Measurements from ENCODE around the gene GGCX.

Gene GGCX

DNA sequence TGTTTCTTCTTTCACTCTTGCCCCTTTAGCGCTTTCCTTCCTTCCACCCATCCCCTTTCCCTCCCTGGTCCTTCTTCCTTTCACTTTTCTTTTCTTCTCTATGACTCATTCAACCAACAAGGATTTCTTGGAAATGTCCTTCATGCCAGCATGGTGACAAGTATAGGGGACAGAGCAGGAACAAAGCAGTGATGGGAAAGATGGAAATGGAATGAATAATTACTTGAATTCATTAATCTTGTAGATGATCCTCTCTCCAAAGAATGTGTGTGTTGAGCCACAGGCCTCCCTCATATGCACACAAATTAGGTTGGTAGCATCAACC, 24.4 kb upstream of the GGCX start:
- H3K4me3 ChIP-seq (replicated peaks; ENCODE audit: insufficient read depth, low read length), result no peak overlapping the region
- peak overlapping the region; percentile 63 for H3K27ac ChIP-seq (replicated peaks)
- H3K27me3 ChIP-seq (ENCODE audit: insufficient read depth, poor library complexity, severe bottlenecking), result no peaks in the 10 kb centered on the region
- TF ChIP-seq, protein P1, sequence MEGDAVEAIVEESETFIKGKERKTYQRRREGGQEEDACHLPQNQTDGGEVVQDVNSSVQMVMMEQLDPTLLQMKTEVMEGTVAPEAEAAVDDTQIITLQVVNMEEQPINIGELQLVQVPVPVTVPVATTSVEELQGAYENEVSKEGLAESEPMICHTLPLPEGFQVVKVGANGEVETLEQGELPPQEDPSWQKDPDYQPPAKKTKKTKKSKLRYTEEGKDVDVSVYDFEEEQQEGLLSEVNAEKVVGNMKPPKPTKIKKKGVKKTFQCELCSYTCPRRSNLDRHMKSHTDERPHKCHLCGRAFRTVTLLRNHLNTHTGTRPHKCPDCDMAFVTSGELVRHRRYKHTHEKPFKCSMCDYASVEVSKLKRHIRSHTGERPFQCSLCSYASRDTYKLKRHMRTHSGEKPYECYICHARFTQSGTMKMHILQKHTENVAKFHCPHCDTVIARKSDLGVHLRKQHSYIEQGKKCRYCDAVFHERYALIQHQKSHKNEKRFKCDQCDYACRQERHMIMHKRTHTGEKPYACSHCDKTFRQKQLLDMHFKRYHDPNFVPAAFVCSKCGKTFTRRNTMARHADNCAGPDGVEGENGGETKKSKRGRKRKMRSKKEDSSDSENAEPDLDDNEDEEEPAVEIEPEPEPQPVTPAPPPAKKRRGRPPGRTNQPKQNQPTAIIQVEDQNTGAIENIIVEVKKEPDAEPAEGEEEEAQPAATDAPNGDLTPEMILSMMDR (IDR thresholded peaks at IDR 0.05; ENCODE audit: insufficient read depth, low read length), result no peak
- TF ChIP-seq SPI1 (IDR thresholded peaks at IDR 0.05; ENCODE audit: borderline replicate concordance, low read depth) (no peak), REST (IDR thresholded peaks at IDR 0.05; ENCODE audit: insufficient replicate concordance, low read depth) (no peak), GABPA (IDR thresholded peaks at IDR 0.05; ENCODE audit: low read depth) (no peak), POLR2AphosphoS5 (IDR thresholded peaks at IDR 0.05; ENCODE audit: low read depth) (no peak)
- no peak for DNase-seq (ENCODE audit: low read depth in 1 of 2, low spot score in 1 of 2)

GRCh38 chr2:85584857-85585780, 23.8 kb upstream of the GGCX start:
- H3K27me3 ChIP-seq (ENCODE audit: insufficient read depth, poor library complexity, severe bottlenecking), result no peaks in the 10 kb centered on the region
- TF ChIP-seq POLR2AphosphoS5 (IDR thresholded peaks at IDR 0.05; ENCODE audit: low read depth), result no peak; the same call in none of the 2 replicates
- peak; percentile 83 for TF ChIP-seq SPI1 (IDR thresholded peaks at IDR 0.05; ENCODE audit: borderline replicate concordance, low read depth)
- H3K4me3 ChIP-seq (replicated peaks; ENCODE audit: insufficient read depth, low read length), result no peak overlapping the region
- peak overlapping the region; percentile 63 for H3K27ac ChIP-seq (replicated peaks)
- peak in 1 of 2 experiments; percentile 35 for DNase-seq (ENCODE audit: low read depth in 1 of 2, low spot score in 1 of 2)

GRCh38 chr2:85584354-85584856, 23.1 kb upstream of the GGCX start, which contains the start of gene VAMP5:
VAMP5 (plus strand) TSS chr2:85584431; CDS start chr2:85584491, 60 bp downstream.
- H3K27me3 ChIP-seq (ENCODE audit: insufficient read depth, poor library complexity, severe bottlenecking), result no peaks in the 10 kb centered on the region
- no peak for TF ChIP-seq REST (IDR thresholded peaks at IDR 0.05; ENCODE audit: insufficient replicate concordance, low read depth)
- no peak for TF ChIP-seq GABPA (IDR thresholded peaks at IDR 0.05; ENCODE audit: low read depth)
- TF ChIP-seq SPI1 (IDR thresholded peaks at IDR 0.05; ENCODE audit: borderline replicate concordance, low read depth), result no peak
- TF ChIP-seq POLR2AphosphoS5 (IDR thresholded peaks at IDR 0.05; ENCODE audit: low read depth), result no peak
- TF ChIP-seq, protein P1 (IDR thresholded peaks at IDR 0.05; ENCODE audit: insufficient read depth, low read length), result no peak
- no peak within 1 kb of the TSS for H3K4me3 ChIP-seq (replicated peaks; ENCODE audit: insufficient read depth, low read length)
- DNase-seq (ENCODE audit: low read depth in 1 of 2, low spot score in 1 of 2), result no peak
- H3K27ac ChIP-seq (replicated peaks), result peak within 1 kb of the TSS; percentile 63

- Histone ChIP-seq H3K27ac (replicated peaks) (peak overlapping the region; percentile 17), H3K27me3 (ENCODE audit: insufficient read depth, poor library complexity, severe bottlenecking) (no peaks in the 10 kb centered on the region), H3K4me3 (replicated peaks; ENCODE audit: insufficient read depth, low read length) (no peak overlapping the region)
- TF ChIP-seq SPI1 (IDR thresholded peaks at IDR 0.05; ENCODE audit: borderline replicate concordance, low read depth) (no peak), GABPA (IDR thresholded peaks at IDR 0.05; ENCODE audit: low read depth) (no peak), POLR2AphosphoS5 (IDR thresholded peaks at IDR 0.05; ENCODE audit: low read depth) (0 out of 2 replicates have a peak, but pooled peaks have one; percentile 2)
- TF ChIP-seq, protein P1 (IDR thresholded peaks at IDR 0.05; ENCODE audit: insufficient read depth, low read length), result no peak
- no peak for DNase-seq (ENCODE audit: low read depth in 1 of 2, low spot score in 1 of 2)
Measured at GRCh38 chr2:85583667-85584353, 22.5 kb upstream of the GGCX start.

Measured in HL-60 (cell line).